Measurements from ENCODE around the gene PCSK5.

PCSK5 gene

GRCh38 chr9:75988663-75989062 lies 98.2 kb downstream of the PCSK5 start:
- Histone ChIP-seq H3K4me3 (ENCODE audit: low read depth, low read length) (no peak overlapping the region), H3K9me3 (ENCODE audit: control insufficient read depth, insufficient read depth, low read length) (no peaks in the 10 kb centered on the region), H3K9ac (ENCODE audit: low read depth, low read length) (no peak overlapping the region), H3K27ac (ENCODE audit: low read depth, low read length) (no peak overlapping the region), H3K4me1 (ENCODE audit: control insufficient read depth, insufficient read depth, low read length) (no peaks in the 10 kb centered on the region), H3K27me3 (ENCODE audit: control insufficient read depth, insufficient read depth, low read length) (no peaks in the 10 kb centered on the region), H3K36me3 (ENCODE audit: control insufficient read depth, insufficient read depth, low read length) (peaks cover 10% of the 10 kb centered on the region)

- Histone ChIP-seq H3K9ac (ENCODE audit: low read depth, low read length) (no peak overlapping the region), H3K27me3 (ENCODE audit: control insufficient read depth, insufficient read depth, low read length) (no peaks in the 10 kb centered on the region), H3K4me1 (ENCODE audit: control insufficient read depth, insufficient read depth, low read length) (peaks cover 7% of the 10 kb centered on the region), H3K27ac (ENCODE audit: low read depth, low read length) (no peak overlapping the region), H3K9me3 (ENCODE audit: control insufficient read depth, insufficient read depth, low read length) (no peaks in the 10 kb centered on the region), H3K4me3 (ENCODE audit: low read depth, low read length) (no peak overlapping the region), H3K36me3 (ENCODE audit: control insufficient read depth, insufficient read depth, low read length) (peaks cover 10% of the 10 kb centered on the region)
Observed at GRCh38 chr9:75990156-75990555, 99.7 kb downstream of the PCSK5 start.

- no peaks in the 10 kb centered on the region for H3K27me3 ChIP-seq (ENCODE audit: control insufficient read depth, insufficient read depth, low read length)
- H3K4me1 ChIP-seq (ENCODE audit: control insufficient read depth, insufficient read depth, low read length) = peaks cover 7% of the 10 kb centered on the region
- H3K4me3 ChIP-seq (ENCODE audit: low read depth, low read length) = no peak overlapping the region
- H3K36me3 ChIP-seq (ENCODE audit: control insufficient read depth, insufficient read depth, low read length) = peaks cover 10% of the 10 kb centered on the region
- no peak overlapping the region for H3K27ac ChIP-seq (ENCODE audit: low read depth, low read length)
- no peaks in the 10 kb centered on the region for H3K9me3 ChIP-seq (ENCODE audit: control insufficient read depth, insufficient read depth, low read length)
- no peak overlapping the region for H3K9ac ChIP-seq (ENCODE audit: low read depth, low read length)
Observed at GRCh38 chr9:75990576-75991304, 100.3 kb downstream of the PCSK5 start.

GRCh38 chr9:75992482-75993206 lies 102.2 kb downstream of the PCSK5 start:
- no peaks in the 10 kb centered on the region for H3K9me3 ChIP-seq (ENCODE audit: control insufficient read depth, insufficient read depth, low read length)
- H3K9ac ChIP-seq (ENCODE audit: low read depth, low read length) = no peak overlapping the region
- peaks cover 7% of the 10 kb centered on the region for H3K4me1 ChIP-seq (ENCODE audit: control insufficient read depth, insufficient read depth, low read length)
- no peak overlapping the region for H3K4me3 ChIP-seq (ENCODE audit: low read depth, low read length)
- H3K27me3 ChIP-seq (ENCODE audit: control insufficient read depth, insufficient read depth, low read length) = no peaks in the 10 kb centered on the region
- no peak overlapping the region for H3K27ac ChIP-seq (ENCODE audit: low read depth, low read length)
- H3K36me3 ChIP-seq (ENCODE audit: control insufficient read depth, insufficient read depth, low read length) = 0 out of 2 replicates have a peak, but pooled peaks cover 3% of the 10 kb centered on the region

GRCh38 chr9:75993434-75993833 lies 103.0 kb downstream of the PCSK5 start:
- Histone ChIP-seq H3K36me3 (ENCODE audit: control insufficient read depth, insufficient read depth, low read length) (0 out of 2 replicates have a peak, but pooled peaks cover 3% of the 10 kb centered on the region), H3K27ac (ENCODE audit: low read depth, low read length) (no peak overlapping the region), H3K4me1 (ENCODE audit: control insufficient read depth, insufficient read depth, low read length) (peaks cover 7% of the 10 kb centered on the region), H3K27me3 (ENCODE audit: control insufficient read depth, insufficient read depth, low read length) (no peaks in the 10 kb centered on the region), H3K4me3 (ENCODE audit: low read depth, low read length) (no peak overlapping the region), H3K9me3 (ENCODE audit: control insufficient read depth, insufficient read depth, low read length) (no peaks in the 10 kb centered on the region), H3K9ac (ENCODE audit: low read depth, low read length) (no peak overlapping the region)

- Histone ChIP-seq H3K4me1 (ENCODE audit: control insufficient read depth, insufficient read depth, low read length) (peaks cover 7% of the 10 kb centered on the region), H3K9ac (ENCODE audit: low read depth, low read length) (no peak overlapping the region), H3K27ac (ENCODE audit: low read depth, low read length) (no peak overlapping the region), H3K27me3 (ENCODE audit: control insufficient read depth, insufficient read depth, low read length) (no peaks in the 10 kb centered on the region), H3K36me3 (ENCODE audit: control insufficient read depth, insufficient read depth, low read length) (0 out of 2 replicates have a peak, but pooled peaks cover 3% of the 10 kb centered on the region), H3K9me3 (ENCODE audit: control insufficient read depth, insufficient read depth, low read length) (no peaks in the 10 kb centered on the region), H3K4me3 (ENCODE audit: low read depth, low read length) (no peak overlapping the region)
Observed at GRCh38 chr9:75995066-75995465, 104.6 kb downstream of the PCSK5 start.

GRCh38 chr9:75996726-75997125 lies 106.3 kb downstream of the PCSK5 start:
- Histone ChIP-seq H3K27ac (ENCODE audit: low read depth, low read length) (no peak overlapping the region), H3K4me3 (ENCODE audit: low read depth, low read length) (no peak overlapping the region), H3K4me1 (ENCODE audit: control insufficient read depth, insufficient read depth, low read length) (peaks cover 7% of the 10 kb centered on the region), H3K27me3 (ENCODE audit: control insufficient read depth, insufficient read depth, low read length) (no peaks in the 10 kb centered on the region), H3K36me3 (ENCODE audit: control insufficient read depth, insufficient read depth, low read length) (0 out of 2 replicates have a peak, but pooled peaks cover 3% of the 10 kb centered on the region), H3K9ac (ENCODE audit: low read depth, low read length) (no peak overlapping the region), H3K9me3 (ENCODE audit: control insufficient read depth, insufficient read depth, low read length) (no peaks in the 10 kb centered on the region)

- 0 out of 2 replicates have a peak, but pooled peaks cover 3% of the 10 kb centered on the region for H3K36me3 ChIP-seq (ENCODE audit: control insufficient read depth, insufficient read depth, low read length)
- H3K9ac ChIP-seq (ENCODE audit: low read depth, low read length) = no peak overlapping the region
- no peaks in the 10 kb centered on the region for H3K27me3 ChIP-seq (ENCODE audit: control insufficient read depth, insufficient read depth, low read length)
- H3K4me1 ChIP-seq (ENCODE audit: control insufficient read depth, insufficient read depth, low read length) = peaks cover 7% of the 10 kb centered on the region
- H3K27ac ChIP-seq (ENCODE audit: low read depth, low read length) = no peak overlapping the region
- H3K9me3 ChIP-seq (ENCODE audit: control insufficient read depth, insufficient read depth, low read length) = no peaks in the 10 kb centered on the region
- H3K4me3 ChIP-seq (ENCODE audit: low read depth, low read length) = no peak overlapping the region
Observed at GRCh38 chr9:75997206-75997605, 106.7 kb downstream of the PCSK5 start.

- Histone ChIP-seq H3K4me3 (ENCODE audit: low read depth, low read length) (no peak overlapping the region), H3K27me3 (ENCODE audit: control insufficient read depth, insufficient read depth, low read length) (no peaks in the 10 kb centered on the region), H3K9ac (ENCODE audit: low read depth, low read length) (no peak overlapping the region), H3K36me3 (ENCODE audit: control insufficient read depth, insufficient read depth, low read length) (0 out of 2 replicates have a peak, but pooled peaks cover 3% of the 10 kb centered on the region), H3K27ac (ENCODE audit: low read depth, low read length) (no peak overlapping the region), H3K4me1 (ENCODE audit: control insufficient read depth, insufficient read depth, low read length) (peaks cover 7% of the 10 kb centered on the region), H3K9me3 (ENCODE audit: control insufficient read depth, insufficient read depth, low read length) (no peaks in the 10 kb centered on the region)
Observed at GRCh38 chr9:75998096-75998780, 107.8 kb downstream of the PCSK5 start.

GRCh38 chr9:76001459-76001858 lies 111.0 kb downstream of the PCSK5 start:
- H3K9me3 ChIP-seq (ENCODE audit: control insufficient read depth, insufficient read depth, low read length) = no peaks in the 10 kb centered on the region
- no peaks in the 10 kb centered on the region for H3K36me3 ChIP-seq (ENCODE audit: control insufficient read depth, insufficient read depth, low read length)
- H3K4me3 ChIP-seq (ENCODE audit: low read depth, low read length) = no peak overlapping the region
- no peaks in the 10 kb centered on the region for H3K4me1 ChIP-seq (ENCODE audit: control insufficient read depth, insufficient read depth, low read length)
- H3K27me3 ChIP-seq (ENCODE audit: control insufficient read depth, insufficient read depth, low read length) = no peaks in the 10 kb centered on the region
- no peak overlapping the region for H3K27ac ChIP-seq (ENCODE audit: low read depth, low read length)
- no peak overlapping the region for H3K9ac ChIP-seq (ENCODE audit: low read depth, low read length)

GRCh38 chr9:76003041-76003440 lies 112.6 kb downstream of the PCSK5 start:
- H3K9ac ChIP-seq (ENCODE audit: low read depth, low read length) = no peak overlapping the region
- no peak overlapping the region for H3K4me3 ChIP-seq (ENCODE audit: low read depth, low read length)
- H3K27ac ChIP-seq (ENCODE audit: low read depth, low read length) = no peak overlapping the region
- H3K27me3 ChIP-seq (ENCODE audit: control insufficient read depth, insufficient read depth, low read length) = no peaks in the 10 kb centered on the region
- H3K36me3 ChIP-seq (ENCODE audit: control insufficient read depth, insufficient read depth, low read length) = no peaks in the 10 kb centered on the region
- H3K4me1 ChIP-seq (ENCODE audit: control insufficient read depth, insufficient read depth, low read length) = no peaks in the 10 kb centered on the region
- H3K9me3 ChIP-seq (ENCODE audit: control insufficient read depth, insufficient read depth, low read length) = no peaks in the 10 kb centered on the region
